DMS53 (cell line): ENCODE measurements around the gene EOLA1.
"Not testable (repeated sequence)": the region's sequence is repeated elsewhere in the genome, so short reads cannot be mapped to it uniquely, and the experiment has no call there.

Experiments
- DNase-seq: peaks from one replicate; lab custom pipeline; 2025; lab: John Stamatoyannopoulos, UW

The EOLA1 gene

GRCh38 chrX:149513825-149514428 is 26.9 kb upstream of the EOLA1 start:
- DNase-seq: no peak

- DNase-seq: no peak
Observed at GRCh38 chrX:149515954-149516602, 24.7 kb upstream of the EOLA1 start.

- DNase-seq: no peak
Observed at GRCh38 chrX:149516604-149517003, 24.2 kb upstream of the EOLA1 start.

- no peak for DNase-seq
Observed at GRCh38 chrX:149517308-149517707, 23.5 kb upstream of the EOLA1 start.

- no peak for DNase-seq
Observed at GRCh38 chrX:149518236-149518635, 22.6 kb upstream of the EOLA1 start.

- not testable (repeated sequence) for DNase-seq
Observed at GRCh38 chrX:149520636-149521277, 20.1 kb upstream of the EOLA1 start.

- DNase-seq: no peak
Observed at GRCh38 chrX:149521438-149521837, 19.4 kb upstream of the EOLA1 start.

GRCh38 chrX:149522916-149523315 is 17.9 kb upstream of the EOLA1 start:
- peak; percentile 87 for DNase-seq

GRCh38 chrX:149525389-149525788 is 15.4 kb upstream of the EOLA1 start:
- peak; percentile 90 for DNase-seq

GRCh38 chrX:149525903-149526302 is 14.9 kb upstream of the EOLA1 start:
- DNase-seq: peak; percentile 32

GRCh38 chrX:149526318-149527033 is 14.3 kb upstream of the EOLA1 start:
- DNase-seq: peak; percentile 16

GRCh38 chrX:149527705-149528104 is 13.1 kb upstream of the EOLA1 start:
- peak; percentile 76 for DNase-seq

- DNase-seq: no peak
Observed at GRCh38 chrX:149528381-149528780, 12.4 kb upstream of the EOLA1 start.

GRCh38 chrX:149531599-149531998 is 9.2 kb upstream of the EOLA1 start:
- peak; percentile 10 for DNase-seq

- not testable (repeated sequence) for DNase-seq
Observed at GRCh38 chrX:149532868-149533267, 7.9 kb upstream of the EOLA1 start.

GRCh38 chrX:149533999-149534398 is 6.8 kb upstream of the EOLA1 start:
- not testable (repeated sequence) for DNase-seq

- not testable (repeated sequence) for DNase-seq
Observed at GRCh38 chrX:149534926-149535602, 5.7 kb upstream of the EOLA1 start.

GRCh38 chrX:149537474-149537873 is 3.3 kb upstream of the EOLA1 start:
- DNase-seq: not testable (repeated sequence)

GRCh38 chrX:149539283-149540130 is 1.3 kb upstream of the EOLA1 start:
- DNase-seq: peak; percentile 95

- peak; percentile 96 for DNase-seq
Observed at GRCh38 chrX:149540131-149540620, 636 bp upstream of the EOLA1 start.

GRCh38 chrX:149541521-149542047 is 772 bp downstream of the EOLA1 start:
- DNase-seq: no peak
